Naive thymus-derived CD4-positive, alpha-beta T cell (primary cell): Measurements from ENCODE around the gene EZR. TPM values are rescaled to one million over a fixed set of nuclear protein-coding genes. Genes with fewer than 3 reads are reported as not detected.

Experiments
- ATAC-seq: fragments of 150-1000 bp; cut with Tn5 transposase; 2 replicates; pipeline ENCODE4 v1.10.0; 2021; ENCODE audit warnings: mild to moderate bottlenecking, moderate library complexity
- CTCF ChIA-PET: fragments of 350-600 bp; sonication (Branson Sonifier 250); formaldehyde crosslinking; loops from one replicate; lab custom pipeline; 2021; ENCODE audit warnings: antibody characterized with exemption; lab: Charles Lee
- POLR2A ChIA-PET: fragments of 350-600 bp; sonication (Branson Sonifier 250); formaldehyde crosslinking; loops from one replicate; lab custom pipeline; 2021; ENCODE audit warnings: antibody characterized with exemption, inconsistent platforms; lab: Charles Lee
- DNase-seq, 9 donors: peaks; one replicate each; pipeline versions ENCODE4 v3.0.0 to v3.0.0-alpha.2; 2020 to 2022; ENCODE audit warnings: mixed read lengths in 1 of 9
- H3K27ac ChIP-seq: one replicate; pipeline ENCODE4 v1.7.0; 2013; ENCODE audit warnings: mild to moderate bottlenecking, low read depth, low read length, moderate library complexity
- H3K27me3 ChIP-seq, 2 donors: one replicate each; pipeline ENCODE4 v1.7.0; 2013; ENCODE audit warnings: low read length in 2 of 2, mild to moderate bottlenecking in 2 of 2, moderate library complexity in 2 of 2; ENCODE audit not compliant: control insufficient read depth in 2 of 2, insufficient read depth in 2 of 2
- H3K36me3 ChIP-seq, 3 experiments: 1 replicate in 2 of 3; 2 replicates in 1 of 3; pipeline ENCODE4 v1.7.0; 2013; ENCODE audit warnings: low read length in 3 of 3, mild to moderate bottlenecking in 3 of 3, moderate library complexity in 1 of 3; ENCODE audit not compliant: insufficient read depth in 3 of 3, control insufficient read depth in 2 of 3
- H3K4me1 ChIP-seq, 2 donors: one replicate each; pipeline ENCODE4 v1.7.0; 2013; ENCODE audit warnings: low read length in 2 of 2, mild to moderate bottlenecking in 2 of 2, moderate library complexity in 1 of 2; ENCODE audit not compliant: control insufficient read depth in 2 of 2, insufficient read depth in 2 of 2
- H3K4me3 ChIP-seq: 2 replicates; pipeline ENCODE4 v1.7.0; 2013; ENCODE audit warnings: mild to moderate bottlenecking, low read length
- H3K9me3 ChIP-seq, 3 experiments: 1 replicate in 2 of 3; 2 replicates in 1 of 3; pipeline ENCODE4 v1.7.0; 2013; ENCODE audit warnings: low read length in 3 of 3; ENCODE audit not compliant: control insufficient read depth in 2 of 3
- H3K27ac Mint-ChIP-seq, 9 donors: one replicate each; pipeline ENCODE4 v1.8.0; 2020 to 2022; ENCODE audit warnings: mixed read lengths in 9 of 9, mild to moderate bottlenecking in 8 of 9, moderate library complexity in 5 of 9, inconsistent platforms in 2 of 9
- H3K27me3 Mint-ChIP-seq, 5 donors: one replicate each; pipeline ENCODE4 v1.8.0; 2021 to 2022; ENCODE audit warnings: mixed read lengths in 5 of 5, mild to moderate bottlenecking in 1 of 5
- H3K36me3 Mint-ChIP-seq, 5 donors: one replicate each; pipeline ENCODE4 v1.8.0; 2020 to 2022; ENCODE audit warnings: mixed read lengths in 5 of 5, mild to moderate bottlenecking in 3 of 5, inconsistent platforms in 1 of 5
- H3K4me1 Mint-ChIP-seq, 7 donors: one replicate each; pipeline ENCODE4 v1.8.0; 2020 to 2022; ENCODE audit warnings: mixed read lengths in 7 of 7, mild to moderate bottlenecking in 3 of 7, inconsistent platforms in 1 of 7
- H3K4me3 Mint-ChIP-seq, 10 donors: one replicate each; pipeline ENCODE4 v1.8.0; 2020 to 2022; ENCODE audit warnings: mild to moderate bottlenecking in 10 of 10, mixed read lengths in 10 of 10, moderate library complexity in 6 of 10, inconsistent platforms in 2 of 10
- H3K9me3 Mint-ChIP-seq, 11 donors: one replicate each; pipeline ENCODE4 v1.8.0; 2020 to 2022; ENCODE audit warnings: mixed read lengths in 11 of 11, mild to moderate bottlenecking in 4 of 11, inconsistent platforms in 1 of 11, moderate library complexity in 1 of 11
- intact Hi-C, 2 donors: fragments of 100-400 bp; cut with micrococcal nuclease; formaldehyde crosslinking; loops; one replicate each; pipeline ENCODE4 v1.15.1; 2023
- polyA plus RNA-seq, 2 donors: library from polyadenylated mRNA; unstranded; fragments of 300-500 nt; fragmentation: Illumina TruSeq; gene quantifications; one replicate each; pipeline ENCODE4 v1.2.3, GENCODE V29; 2021
- total RNA-seq, 6 experiments: library from RNA in 5 of 6; stranded (reverse) in 5 of 6; gene quantifications; 1 replicate in 5 of 6; 2 replicates in 1 of 6; pipeline ENCODE4 v1.2.3 and lab custom pipeline; 2021 to 2026

The EZR gene
- total and polyA plus RNA-seq, 7 experiments from 2014 or later = 115 to 201 (median 140) TPM

DNA sequence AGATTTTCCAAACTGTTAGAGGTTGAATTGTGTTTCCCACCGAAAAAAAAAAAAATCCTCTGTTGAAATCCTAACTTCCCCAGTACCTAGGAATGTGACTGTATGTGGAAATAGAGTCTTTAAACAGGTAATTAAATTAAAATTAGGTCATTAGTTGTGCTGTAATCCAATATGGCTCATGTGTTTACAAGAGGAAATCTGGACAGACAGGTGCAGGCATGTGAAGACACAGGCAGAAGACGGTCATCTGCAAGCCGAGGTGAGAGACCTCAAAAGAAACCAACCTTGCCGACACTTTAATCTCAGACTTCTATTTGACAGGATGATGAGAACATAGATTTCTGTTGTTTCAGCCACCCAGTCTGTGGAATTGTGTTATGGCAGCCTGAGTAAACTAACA, 28.6 kb upstream of the EZR start:
- no peak overlapping the region for H3K27ac ChIP-seq
- peaks cover 19 to 27% of the 10 kb centered on the region in 2 donors for H3K4me1 ChIP-seq
- Mint-ChIP-seq H3K27ac (peak overlapping the region in 7 of 9 donors; percentile 7 to 73 (median 25)), H3K27me3 (peaks cover 0 to 19% (median 0%) of the 10 kb centered on the region in 5 donors), H3K4me3 (no peak overlapping the region), H3K4me1 (peaks cover 0 to 31% (median 21%) of the 10 kb centered on the region in 7 donors), H3K36me3 (peaks cover 0 to 2% (median 0%) of the 10 kb centered on the region in 5 donors), H3K9me3 (peaks cover 0 to 3% (median 0%) of the 10 kb centered on the region in 11 donors)
- no peak for ATAC-seq
- H3K4me3 ChIP-seq = no peak overlapping the region
- no peaks in the 10 kb centered on the region for H3K36me3 ChIP-seq
- ChIA-PET CTCF (no interaction called here), POLR2A (interaction anchor here (0.7 kb wide), 1 partner anchor 22 kb away, joined by 3 read pairs; no protein-coding TSS in a partner anchor)
- no peak for DNase-seq
- no peaks in the 10 kb centered on the region for H3K27me3 ChIP-seq
- intact Hi-C loops = no loop called here
- no peaks in the 10 kb centered on the region for H3K9me3 ChIP-seq

DNA sequence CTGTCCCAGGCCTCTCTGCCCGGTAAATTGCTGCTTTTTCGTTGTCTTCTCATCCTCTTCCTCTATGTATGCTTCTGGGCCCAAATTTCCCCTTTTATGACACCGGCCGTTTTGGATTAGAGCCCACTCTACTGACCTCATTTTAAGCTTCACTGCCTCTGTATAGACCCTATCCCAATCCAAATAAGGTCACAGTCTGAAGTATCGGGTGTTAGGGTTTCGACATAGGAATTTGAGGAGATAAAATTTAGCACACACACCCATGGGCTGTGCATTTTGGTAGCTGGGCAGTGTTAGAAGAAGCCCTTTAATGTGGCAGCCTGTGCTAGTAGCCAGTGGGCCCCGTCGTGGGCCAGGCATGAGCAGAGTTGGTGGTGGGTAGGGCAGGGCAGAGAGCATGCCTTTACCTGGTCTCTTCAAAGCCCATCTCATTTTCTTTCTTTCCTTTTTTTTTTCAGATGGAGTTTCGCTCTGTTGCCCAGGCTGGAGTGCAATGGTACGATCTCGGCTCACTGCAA, 27.9 kb upstream of the EZR start:
- no peak for DNase-seq
- POLR2A ChIA-PET = interaction anchor here (0.7 to 2.8 kb wide), 2 partner anchors 21 to 22 kb away, joined by 3 to 14 read pairs; no protein-coding TSS in a partner anchor
- Histone ChIP-seq H3K4me3 (no peak overlapping the region), H3K4me1 (peaks cover 12 to 20% of the 10 kb centered on the region in 2 donors), H3K27ac (no peak overlapping the region), H3K27me3 (no peaks in the 10 kb centered on the region), H3K9me3 (no peaks in the 10 kb centered on the region), H3K36me3 (no peaks in the 10 kb centered on the region)
- intact Hi-C loops = no loop called here
- Mint-ChIP-seq H3K27ac (peak overlapping the region in 5 of 9 donors; percentile 10 to 73 (median 51)), H3K4me1 (peaks cover 0 to 30% (median 20%) of the 10 kb centered on the region in 7 donors), H3K4me3 (no peak overlapping the region), H3K9me3 (peaks cover 0 to 4% (median 0%) of the 10 kb centered on the region in 11 donors), H3K27me3 (peaks cover 0 to 20% (median 0%) of the 10 kb centered on the region in 5 donors), H3K36me3 (peaks cover 0 to 4% (median 0%) of the 10 kb centered on the region in 5 donors)
- CTCF ChIA-PET = interaction anchor here (0.7 kb wide), 1 partner anchor 27 kb away, joined by 3 read pairs; no protein-coding TSS in a partner anchor
- ATAC-seq = no peak

DNA sequence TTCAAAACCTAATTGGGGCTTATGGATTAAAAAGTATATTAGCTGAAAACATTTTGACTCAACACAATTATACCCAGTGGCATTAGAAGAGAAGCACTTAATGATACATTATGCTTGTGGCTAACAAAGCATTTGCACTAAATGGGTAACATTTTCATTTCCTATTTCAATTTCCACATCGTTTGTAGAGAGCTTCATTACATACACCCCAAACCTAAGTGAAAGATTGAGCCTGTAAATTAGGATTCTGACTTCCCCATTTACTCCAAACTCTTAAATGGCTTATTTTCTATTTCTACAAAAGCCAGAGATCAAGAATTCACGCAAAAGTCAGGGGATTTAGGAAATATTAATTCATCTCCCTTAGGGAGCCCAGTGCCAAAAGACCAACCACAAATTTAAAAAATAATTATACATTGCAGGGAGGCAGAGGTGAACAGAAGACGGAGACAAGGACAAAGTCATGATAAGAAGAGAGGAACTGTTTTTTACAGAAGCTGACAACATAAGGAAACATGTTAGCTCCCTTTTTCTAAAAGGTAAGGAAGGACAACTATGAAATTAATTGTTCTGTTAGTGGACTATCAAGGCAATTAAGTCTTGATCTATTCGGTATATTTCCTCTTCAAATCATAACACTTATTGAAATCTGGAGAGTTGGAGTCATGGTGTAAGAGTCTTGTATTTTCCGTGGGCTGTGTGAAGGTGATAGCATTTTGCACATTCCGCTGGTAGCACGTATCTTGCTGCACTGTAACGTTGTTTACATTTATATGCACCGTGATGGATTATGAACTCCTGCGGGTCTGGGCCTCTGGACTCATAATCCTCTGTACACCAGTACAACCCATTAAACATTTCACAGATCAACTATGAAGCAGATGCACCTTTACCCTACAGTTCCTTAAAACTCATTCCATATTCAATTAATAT, 24.8 kb upstream of the EZR start:
- ATAC-seq = peak; percentile 45
- peaks cover 0 to 24% (median 0%) of the 10 kb centered on the region in 5 donors for H3K27me3 Mint-ChIP-seq
- Histone ChIP-seq H3K9me3 (no peaks in the 10 kb centered on the region), H3K4me3 (no peak overlapping the region), H3K27me3 (no peaks in the 10 kb centered on the region), H3K36me3 (no peaks in the 10 kb centered on the region), H3K4me1 (no peaks in the 10 kb centered on the region), H3K27ac (no peak overlapping the region)
- ChIA-PET CTCF (interaction anchor here (1.1 kb wide), 1 partner anchor 19 kb away, joined by 3 read pairs; no protein-coding TSS in a partner anchor), POLR2A (interaction anchor here (0.6 to 2.8 kb wide), 8 partner anchors 8 to 908 kb away, joined by 3 to 14 read pairs (median 6); no protein-coding TSS in a partner anchor)
- H3K4me1 Mint-ChIP-seq = peaks cover 0 to 9% (median 1%) of the 10 kb centered on the region in 7 donors
- peaks cover 0 to 9% (median 5%) of the 10 kb centered on the region in 11 donors for H3K9me3 Mint-ChIP-seq
- peaks cover 4 to 8% (median 4%) of the 10 kb centered on the region in 5 donors for H3K36me3 Mint-ChIP-seq
- intact Hi-C loops = no loop called here
- H3K4me3 Mint-ChIP-seq = no peak overlapping the region
- DNase-seq = no peak
- H3K27ac Mint-ChIP-seq = peak overlapping the region in 1 of 9 donors; percentile 63

GRCh38 chr6:158841358-158841757, 22.2 kb upstream of the EZR start:
- Mint-ChIP-seq H3K9me3 (peaks cover 0 to 9% (median 5%) of the 10 kb centered on the region in 11 donors), H3K27me3 (peaks cover 0 to 27% (median 0%) of the 10 kb centered on the region in 5 donors), H3K4me3 (no peak overlapping the region), H3K36me3 (peaks cover 4 to 8% (median 4%) of the 10 kb centered on the region in 5 donors), H3K27ac (no peak overlapping the region), H3K4me1 (peaks cover 0 to 5% (median 0%) of the 10 kb centered on the region in 7 donors)
- no peak overlapping the region for H3K4me3 ChIP-seq
- DNase-seq (no peak), ATAC-seq (no peak)
- ChIA-PET POLR2A (interaction anchor here (2.6 kb wide), 1 partner anchor 11 kb away, joined by 8 read pairs; no protein-coding TSS in a partner anchor), CTCF (no interaction called here)
- intact Hi-C loops = no loop called here
- H3K27me3 ChIP-seq = no peaks in the 10 kb centered on the region
- no peaks in the 10 kb centered on the region for H3K36me3 ChIP-seq
- no peaks in the 10 kb centered on the region for H3K9me3 ChIP-seq
- no peak overlapping the region for H3K27ac ChIP-seq
- H3K4me1 ChIP-seq = no peaks in the 10 kb centered on the region

- intact Hi-C loops = no loop called here
- Histone ChIP-seq H3K4me3 (no peak overlapping the region), H3K36me3 (no peaks in the 10 kb centered on the region), H3K27me3 (no peaks in the 10 kb centered on the region), H3K27ac (no peak overlapping the region), H3K4me1 (no peaks in the 10 kb centered on the region), H3K9me3 (no peaks in the 10 kb centered on the region)
- Mint-ChIP-seq H3K9me3 (peaks cover 0 to 9% (median 5%) of the 10 kb centered on the region in 11 donors), H3K4me3 (no peak overlapping the region), H3K27ac (peak overlapping the region in 1 of 9 donors; percentile 44), H3K4me1 (peaks cover 0 to 5% (median 0%) of the 10 kb centered on the region in 7 donors), H3K36me3 (peaks cover 4 to 8% (median 4%) of the 10 kb centered on the region in 5 donors), H3K27me3 (peaks cover 0 to 22% (median 0%) of the 10 kb centered on the region in 5 donors)
- DNase-seq = no peak
- ChIA-PET POLR2A (interaction anchor here (1.3 kb wide), 1 partner anchor 14 kb away, joined by 3 read pairs; no protein-coding TSS in a partner anchor), CTCF (interaction anchor here (0.5 to 0.9 kb wide), 2 partner anchors 9 to 11 kb away, joined by 3 to 4 read pairs; no protein-coding TSS in a partner anchor)
- ATAC-seq = no peak
Measured at GRCh38 chr6:158840465-158840864, 21.3 kb upstream of the EZR start.

DNA sequence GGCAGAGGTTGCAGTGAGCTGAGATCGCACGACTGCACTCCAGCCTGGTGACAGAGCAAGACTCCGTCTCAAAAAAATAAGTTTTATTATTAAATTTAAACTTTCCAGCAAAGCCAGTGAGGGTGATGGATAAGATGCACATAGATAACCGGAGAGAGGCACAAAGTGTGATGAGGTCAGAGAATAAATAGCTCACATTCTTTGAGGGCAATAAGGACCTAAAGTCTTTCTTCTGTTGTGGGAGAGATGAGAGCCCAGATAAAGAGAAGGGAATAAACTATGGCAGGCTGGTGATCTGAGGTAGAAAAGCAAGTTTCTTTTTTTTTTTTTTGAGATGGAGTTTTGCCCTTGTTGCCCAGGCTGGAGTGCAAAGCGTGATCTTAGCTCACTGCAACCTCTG, 20.6 kb upstream of the EZR start:
- intact Hi-C loops = no loop called here
- ChIA-PET POLR2A (interaction anchor here (0.6 to 1.3 kb wide), 3 partner anchors 15 to 139 kb away, joined by 3 read pairs; no protein-coding TSS in a partner anchor), CTCF (interaction anchor here (0.5 to 1.0 kb wide), 3 partner anchors 9 to 18 kb away, joined by 3 to 7 read pairs (median 4); no protein-coding TSS in a partner anchor)
- Histone ChIP-seq H3K4me3 (no peak overlapping the region), H3K27me3 (no peaks in the 10 kb centered on the region), H3K27ac (no peak overlapping the region), H3K36me3 (no peaks in the 10 kb centered on the region), H3K4me1 (no peaks in the 10 kb centered on the region), H3K9me3 (no peaks in the 10 kb centered on the region)
- Mint-ChIP-seq H3K27me3 (peaks cover 0 to 26% (median 0%) of the 10 kb centered on the region in 5 donors), H3K27ac (no peak overlapping the region), H3K4me1 (peaks cover 0 to 5% (median 0%) of the 10 kb centered on the region in 7 donors), H3K9me3 (peaks cover 0 to 9% (median 5%) of the 10 kb centered on the region in 11 donors), H3K4me3 (no peak overlapping the region), H3K36me3 (peaks cover 4 to 8% (median 4%) of the 10 kb centered on the region in 5 donors)
- DNase-seq (no peak), ATAC-seq (no peak)
